GM12892 (cell line): ENCODE results near the gene RASSF4.
A peak's percentile ranks its signal among the peaks of the same experiment; 100 is the strongest.

ENCODE experiments used
- DNase-seq: peaks from one replicate; pipeline ENCODE4 v3.0.0; 2011; ENCODE audit not compliant: insufficient read length
- FAIRE-seq: peaks from 2 replicates; lab custom pipeline; 2011; peaks lifted over from hg19 to GRCh38; lab: Jason Lieb, UNC
- POLR2A ChIP-seq: IDR thresholded peaks from 2 replicates; pipeline ENCODE4 v1.6.1; 2011; ENCODE audit warnings: low read depth, low read length, control low read depth
- POLR2AphosphoS5 ChIP-seq: IDR thresholded peaks from 2 replicates; pipeline ENCODE4 v1.6.1; 2011; ENCODE audit warnings: low read depth, low read length, control low read depth
- TAF1 ChIP-seq: IDR thresholded peaks from 2 replicates; pipeline ENCODE4 v1.6.1; 2011; ENCODE audit warnings: low read depth, mild to moderate bottlenecking, control low read depth, low read length, borderline replicate concordance

RASSF4 gene

GRCh38 chr10:44937196-44938005, 22.2 kb upstream of the RASSF4 start:
- FAIRE-seq, result no peak
- TF ChIP-seq POLR2A (no peak), TAF1 (no peak), POLR2AphosphoS5 (no peak)
- no peak for DNase-seq

GRCh38 chr10:44938956-44939355, 20.6 kb upstream of the RASSF4 start:
- no peak for DNase-seq
- TF ChIP-seq POLR2A (no peak), TAF1 (no peak), POLR2AphosphoS5 (no peak)
- no peak for FAIRE-seq

- DNase-seq (no peak), FAIRE-seq (no peak)
- TF ChIP-seq POLR2AphosphoS5, result no peak
- TF ChIP-seq POLR2A, result no peak
These were observed 19.8 kb upstream of the RASSF4 start for GRCh38 chr10:44939691-44940401.

GRCh38 chr10:44944354-44944753, 15.2 kb upstream of the RASSF4 start:
- TF ChIP-seq POLR2A (no peak), TAF1 (no peak), POLR2AphosphoS5 (no peak)
- DNase-seq (no peak), FAIRE-seq (peak; percentile 21)

- FAIRE-seq (peak; percentile 17), DNase-seq (no peak)
- TF ChIP-seq POLR2A, result no peak
- TF ChIP-seq TAF1, result no peak
- TF ChIP-seq POLR2AphosphoS5, result no peak
These were observed 13.4 kb upstream of the RASSF4 start for GRCh38 chr10:44946205-44946604.

GRCh38 chr10:44947371-44948152, 12.0 kb upstream of the RASSF4 start:
- DNase-seq (no peak), FAIRE-seq (peak; percentile 97)
- TF ChIP-seq POLR2AphosphoS5 (peak; percentile 55; the same call in 1 of the 2 replicates), TAF1 (no peak), POLR2A (0 out of 2 replicates have a peak, but pooled peaks have one; percentile 20)

GRCh38 chr10:44948642-44949041, 11.0 kb upstream of the RASSF4 start:
- no peak for DNase-seq
- FAIRE-seq, result peak; percentile 5

GRCh38 chr10:44949127-44949802, 10.3 kb upstream of the RASSF4 start:
- peak; percentile 21 for FAIRE-seq
- TF ChIP-seq POLR2A, result no peak
- no peak for TF ChIP-seq TAF1
- no peak for TF ChIP-seq POLR2AphosphoS5
- DNase-seq, result no peak

More at GRCh38 chr10:44948642-44949041, 11.0 kb upstream of the RASSF4 start:
- TF ChIP-seq POLR2A (no peak), TAF1 (no peak), POLR2AphosphoS5 (no peak)

- FAIRE-seq (no peak), DNase-seq (no peak)
- TF ChIP-seq POLR2A, result no peak
- TF ChIP-seq TAF1, result no peak
- TF ChIP-seq POLR2AphosphoS5, result no peak
These were observed 9.7 kb upstream of the RASSF4 start for GRCh38 chr10:44949915-44950314.

GRCh38 chr10:44950326-44951225, 9.0 kb upstream of the RASSF4 start:
- FAIRE-seq (no peak), DNase-seq (no peak)
- no peak for TF ChIP-seq POLR2A
- no peak for TF ChIP-seq TAF1
- no peak for TF ChIP-seq POLR2AphosphoS5
